Duodenal mucosa (tissue), 2 donors: ENCODE results near the gene HPSE.
"Not testable (repeated sequence)": the region's sequence is repeated elsewhere in the genome, so short reads cannot be mapped to it uniquely, and the experiment has no call there.

Source experiments
- H3K27ac ChIP-seq: one replicate; pipeline ENCODE4 v1.7.0; 2013; ENCODE audit warnings: low read depth, low read length
- H3K27me3 ChIP-seq, 2 donors: one replicate each; pipeline ENCODE4 v1.7.0; 2013; ENCODE audit warnings: low read length in 2 of 2, control low read depth in 1 of 2; ENCODE audit not compliant: insufficient read depth in 2 of 2, control insufficient read depth in 1 of 2
- H3K36me3 ChIP-seq, 2 donors: one replicate each; pipeline ENCODE4 v1.7.0; 2013; ENCODE audit warnings: low read length in 2 of 2, control low read depth in 1 of 2; ENCODE audit not compliant: insufficient read depth in 2 of 2, control insufficient read depth in 1 of 2
- H3K4me1 ChIP-seq, 2 donors: one replicate each; pipeline ENCODE4 v1.7.0; 2013; ENCODE audit warnings: low read length in 2 of 2, control low read depth in 1 of 2; ENCODE audit not compliant: insufficient read depth in 2 of 2, control insufficient read depth in 1 of 2
- H3K4me3 ChIP-seq, 2 donors: one replicate each; pipeline ENCODE4 v1.7.0; 2013; ENCODE audit warnings: low read length in 2 of 2, low read depth in 1 of 2
- H3K9ac ChIP-seq, 2 donors: one replicate each; pipeline ENCODE4 v1.7.0; 2013; ENCODE audit warnings: low read length in 2 of 2, low read depth in 1 of 2
- H3K9me3 ChIP-seq, 2 donors: one replicate each; pipeline ENCODE4 v1.7.0; 2013; ENCODE audit warnings: low read length in 2 of 2, control low read depth in 1 of 2; ENCODE audit not compliant: control insufficient read depth in 1 of 2

Gene HPSE

GRCh38 chr4:83288381-83288780 is 46.3 kb downstream of the HPSE start:
- H3K4me3 ChIP-seq, H3K27ac ChIP-seq, H3K27me3 ChIP-seq, H3K9me3 ChIP-seq, H3K9ac ChIP-seq, H3K4me1 ChIP-seq, H3K36me3 ChIP-seq: not testable (repeated sequence)

GRCh38 chr4:83285055-83285407 is 49.6 kb downstream of the HPSE start:
- Histone ChIP-seq H3K36me3 (no peaks in the 10 kb centered on the region), H3K9ac (peak overlapping the region; percentile 78 to 79), H3K9me3 (no peaks in the 10 kb centered on the region), H3K4me3 (peak overlapping the region; percentile 71 to 86), H3K4me1 (peaks cover 30 to 32% of the 10 kb centered on the region in 2 donors), H3K27me3 (no peaks in the 10 kb centered on the region), H3K27ac (peak overlapping the region; percentile 91)

- H3K9me3 ChIP-seq: no peaks in the 10 kb centered on the region
Observed at GRCh38 chr4:83284193-83285054, 50.2 kb downstream of the HPSE start, which contains the start of gene COQ2. Gene COQ2, minus strand, starts transcription at chr4:83284798. Its CDS starts 34 bp downstream, at chr4:83284764.

GRCh38 chr4:83283181-83283580 is 51.5 kb downstream of the HPSE start:
- Histone ChIP-seq H3K36me3 (no peaks in the 10 kb centered on the region), H3K27ac (no peak overlapping the region), H3K9me3 (no peaks in the 10 kb centered on the region), H3K27me3 (no peaks in the 10 kb centered on the region), H3K4me3 (no peak overlapping the region), H3K9ac (peak overlapping the region in 1 of 2 donors; percentile 78), H3K4me1 (peaks cover 32 to 33% of the 10 kb centered on the region in 2 donors)

More at GRCh38 chr4:83284193-83285054, 50.2 kb downstream of the HPSE start, which contains the start of gene COQ2:
- H3K4me3 ChIP-seq: peak within 1 kb of the TSS; percentile 71 to 86
- H3K27me3 ChIP-seq: no peaks in the 10 kb centered on the region
- H3K27ac ChIP-seq: peak within 1 kb of the TSS; percentile 91
- H3K36me3 ChIP-seq: no peaks in the 10 kb centered on the region
- H3K4me1 ChIP-seq: peaks cover 30 to 32% of the 10 kb centered on the region in 2 donors
- H3K9ac ChIP-seq: peak within 1 kb of the TSS; percentile 78 to 79

- H3K9ac ChIP-seq: no peak overlapping the region
Observed at GRCh38 chr4:83282049-83282535, 52.6 kb downstream of the HPSE start.

GRCh38 chr4:83281307-83281706 is 53.3 kb downstream of the HPSE start:
- H3K27me3 ChIP-seq: no peaks in the 10 kb centered on the region
- H3K27ac ChIP-seq: no peak overlapping the region
- peaks cover 32 to 33% of the 10 kb centered on the region in 2 donors for H3K4me1 ChIP-seq
- H3K4me3 ChIP-seq: no peak overlapping the region
- H3K36me3 ChIP-seq: peaks cover 3% of the 10 kb centered on the region in 2 donors
- H3K9ac ChIP-seq: peak overlapping the region in 1 of 2 donors; percentile 26
- no peaks in the 10 kb centered on the region for H3K9me3 ChIP-seq

More at GRCh38 chr4:83282049-83282535, 52.6 kb downstream of the HPSE start:
- Histone ChIP-seq H3K27me3 (no peaks in the 10 kb centered on the region), H3K9me3 (no peaks in the 10 kb centered on the region), H3K4me1 (peaks cover 32 to 33% of the 10 kb centered on the region in 2 donors), H3K36me3 (peaks cover 2% of the 10 kb centered on the region in 2 donors), H3K4me3 (no peak overlapping the region), H3K27ac (no peak overlapping the region)

- Histone ChIP-seq H3K4me3 (no peak overlapping the region), H3K4me1 (peaks cover 6 to 10% of the 10 kb centered on the region in 2 donors), H3K36me3 (peaks cover 3 to 18% of the 10 kb centered on the region in 2 donors), H3K27ac (no peak overlapping the region), H3K9ac (no peak overlapping the region), H3K9me3 (no peaks in the 10 kb centered on the region), H3K27me3 (no peaks in the 10 kb centered on the region)
Observed at GRCh38 chr4:83276299-83277040, 58.2 kb downstream of the HPSE start.

- not testable (repeated sequence) for H3K9ac ChIP-seq, H3K27me3 ChIP-seq, H3K27ac ChIP-seq, H3K9me3 ChIP-seq, H3K4me3 ChIP-seq, H3K4me1 ChIP-seq
- peaks cover 11 to 35% of the 10 kb centered on the region in 2 donors for H3K36me3 ChIP-seq
Observed at GRCh38 chr4:83273926-83274325, 60.7 kb downstream of the HPSE start.

- peaks cover 11 to 42% of the 10 kb centered on the region in 2 donors for H3K36me3 ChIP-seq
- no peak overlapping the region for H3K27ac ChIP-seq
- H3K4me1 ChIP-seq: no peaks in the 10 kb centered on the region
- no peak overlapping the region for H3K9ac ChIP-seq
- H3K9me3 ChIP-seq: no peaks in the 10 kb centered on the region
- H3K4me3 ChIP-seq: no peak overlapping the region
- H3K27me3 ChIP-seq: no peaks in the 10 kb centered on the region
Observed at GRCh38 chr4:83272900-83273299, 61.7 kb downstream of the HPSE start.

- Histone ChIP-seq H3K4me1 (no peaks in the 10 kb centered on the region), H3K36me3 (peaks cover 11 to 44% of the 10 kb centered on the region in 2 donors), H3K27me3 (no peaks in the 10 kb centered on the region), H3K9me3 (no peaks in the 10 kb centered on the region), H3K4me3 (no peak overlapping the region), H3K9ac (no peak overlapping the region), H3K27ac (no peak overlapping the region)
Observed at GRCh38 chr4:83269256-83269655, 65.4 kb downstream of the HPSE start.
